Stimulated activated CD4-positive, alpha-beta T cell treated with anti-CD3 and anti-CD28 coated beads, Interleukin-1b, Interleukin-23, amount 100 ng/mL, for 24 hours (primary cell): ENCODE measurements around the gene FRMD4A.
"Not testable (repeated sequence)": the region's sequence is repeated elsewhere in the genome, so short reads cannot be mapped to it uniquely, and the experiment has no call there.

ENCODE experiments used
- DNase-seq, 4 experiments: peaks; one replicate each; pipeline ENCODE4 v3.0.0-alpha.2; 2020; ENCODE audit warnings: low read depth in 4 of 4, low spot score in 1 of 4

Gene FRMD4A

GRCh38 chr10:13828284-13828683 lies 502.4 kb downstream of the FRMD4A start:
- not testable (repeated sequence) for DNase-seq

- no peak for DNase-seq
Measured at GRCh38 chr10:13827076-13827797, 503.5 kb downstream of the FRMD4A start.

- no peak for DNase-seq
Measured at GRCh38 chr10:13823709-13824405, 506.9 kb downstream of the FRMD4A start.

DNA sequence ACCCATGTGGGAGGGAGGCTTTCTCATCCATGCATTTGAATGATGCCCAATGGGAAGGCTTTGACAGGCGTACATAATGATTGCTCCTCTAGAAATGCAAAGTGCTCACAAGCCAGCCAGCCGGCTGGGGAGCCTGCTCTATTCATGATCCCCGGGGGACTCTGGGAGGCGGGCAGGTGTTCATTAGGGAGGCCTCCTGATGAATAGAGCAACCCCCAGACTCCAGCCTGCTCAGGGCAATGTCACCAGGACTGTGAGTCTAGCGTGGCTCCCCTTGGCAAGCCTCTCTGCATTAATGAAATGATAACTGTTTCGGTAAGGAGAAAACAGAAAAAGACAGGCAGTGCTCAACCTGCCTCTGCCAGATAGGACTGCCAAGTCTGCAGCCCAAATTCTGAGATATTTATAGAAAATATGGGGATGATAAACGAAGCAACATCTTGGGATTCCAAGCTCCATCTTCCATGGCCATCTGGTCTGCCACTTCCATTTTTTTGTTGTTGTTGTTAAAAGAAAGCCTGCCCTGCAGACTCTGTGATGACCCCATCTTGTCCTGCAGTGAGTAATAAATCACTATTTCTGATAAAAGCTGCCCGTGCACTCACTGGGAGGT lies 507.5 kb downstream of the FRMD4A start:
- DNase-seq: no peak

GRCh38 chr10:13822490-13822889 lies 508.2 kb downstream of the FRMD4A start:
- DNase-seq: no peak

- no peak for DNase-seq
Measured at GRCh38 chr10:13820964-13821337, 509.8 kb downstream of the FRMD4A start.

- DNase-seq: no peak
Measured at GRCh38 chr10:13820119-13820963, 510.4 kb downstream of the FRMD4A start.

DNA sequence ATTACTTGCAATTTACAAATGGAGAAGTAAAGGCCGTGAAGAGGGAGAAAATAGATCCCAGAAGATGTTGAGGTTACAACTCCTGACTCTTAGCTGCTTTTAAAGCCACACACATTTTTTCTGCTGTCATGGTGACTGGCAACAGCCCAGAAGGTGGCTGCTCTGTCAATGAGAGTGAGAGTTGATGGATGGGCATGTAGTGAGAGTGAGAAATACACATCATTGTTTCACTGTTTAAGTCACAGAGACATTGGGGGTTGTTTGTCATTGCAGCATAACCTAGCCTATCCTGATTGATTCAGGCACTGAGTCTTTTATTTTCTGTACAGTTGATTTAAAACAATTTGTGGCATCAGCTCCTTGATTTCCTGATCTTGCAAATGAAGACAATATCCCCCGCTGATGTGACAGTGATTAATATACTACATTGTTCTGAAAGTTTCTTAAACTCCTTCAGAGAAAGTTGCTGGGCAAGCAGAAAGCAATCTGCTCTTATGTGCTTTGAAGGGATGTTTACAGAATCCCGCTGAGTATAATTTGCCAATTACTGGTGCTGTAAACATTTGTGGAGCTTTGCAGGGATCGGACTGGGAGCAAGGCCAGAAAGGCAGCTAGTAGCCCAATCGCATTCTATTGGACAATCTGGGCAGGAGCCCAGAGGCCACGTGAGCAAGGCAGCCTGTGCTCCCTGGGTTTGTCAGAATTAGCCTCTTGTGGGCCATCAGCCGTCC lies 514.4 kb downstream of the FRMD4A start:
- no peak for DNase-seq

GRCh38 chr10:13815756-13816155 lies 515.0 kb downstream of the FRMD4A start:
- no peak for DNase-seq

- no peak for DNase-seq
Measured at GRCh38 chr10:13813550-13813949, 517.2 kb downstream of the FRMD4A start.

- DNase-seq: no peak
Measured at GRCh38 chr10:13812804-13813203, 517.9 kb downstream of the FRMD4A start.

DNA sequence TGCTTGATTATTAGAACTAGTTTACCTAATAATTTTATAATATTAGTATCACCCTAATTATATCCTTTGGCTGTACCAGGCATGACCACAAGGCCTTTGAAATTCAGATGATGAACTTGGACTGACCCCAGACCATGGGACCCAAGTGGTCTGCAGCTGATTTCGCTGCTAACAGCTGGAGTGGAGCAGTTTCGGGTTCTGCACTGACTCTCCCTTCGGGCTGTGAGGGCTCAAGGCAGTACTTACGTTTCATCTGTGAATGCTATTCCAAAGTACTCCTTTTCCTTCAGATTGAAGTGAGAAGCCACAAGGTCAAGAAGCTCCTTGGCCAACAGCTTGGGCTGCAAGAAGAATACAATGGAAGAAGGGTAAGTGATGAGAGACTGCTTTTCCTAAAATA lies 520.2 kb downstream of the FRMD4A start:
- no peak for DNase-seq

DNA sequence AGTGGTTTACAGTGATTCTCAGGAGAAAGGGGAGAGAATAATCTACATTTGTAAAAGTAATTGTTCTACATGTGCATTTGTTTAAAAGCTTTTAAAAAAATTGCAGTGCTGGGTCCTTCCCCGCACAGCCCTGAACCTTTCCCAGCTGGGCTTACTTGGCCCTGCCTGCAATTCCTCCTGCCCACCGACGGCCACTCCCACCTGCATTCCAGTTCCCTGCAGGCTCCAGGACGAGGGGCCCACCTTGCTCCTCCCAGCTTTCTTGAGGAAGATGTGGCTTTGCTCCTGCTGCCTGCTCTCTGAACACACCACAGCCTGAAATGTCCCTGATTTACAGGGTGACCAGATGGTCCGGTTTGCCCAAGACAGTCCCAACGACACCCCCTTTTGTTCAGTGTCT lies 521.3 kb downstream of the FRMD4A start:
- DNase-seq: no peak

DNA sequence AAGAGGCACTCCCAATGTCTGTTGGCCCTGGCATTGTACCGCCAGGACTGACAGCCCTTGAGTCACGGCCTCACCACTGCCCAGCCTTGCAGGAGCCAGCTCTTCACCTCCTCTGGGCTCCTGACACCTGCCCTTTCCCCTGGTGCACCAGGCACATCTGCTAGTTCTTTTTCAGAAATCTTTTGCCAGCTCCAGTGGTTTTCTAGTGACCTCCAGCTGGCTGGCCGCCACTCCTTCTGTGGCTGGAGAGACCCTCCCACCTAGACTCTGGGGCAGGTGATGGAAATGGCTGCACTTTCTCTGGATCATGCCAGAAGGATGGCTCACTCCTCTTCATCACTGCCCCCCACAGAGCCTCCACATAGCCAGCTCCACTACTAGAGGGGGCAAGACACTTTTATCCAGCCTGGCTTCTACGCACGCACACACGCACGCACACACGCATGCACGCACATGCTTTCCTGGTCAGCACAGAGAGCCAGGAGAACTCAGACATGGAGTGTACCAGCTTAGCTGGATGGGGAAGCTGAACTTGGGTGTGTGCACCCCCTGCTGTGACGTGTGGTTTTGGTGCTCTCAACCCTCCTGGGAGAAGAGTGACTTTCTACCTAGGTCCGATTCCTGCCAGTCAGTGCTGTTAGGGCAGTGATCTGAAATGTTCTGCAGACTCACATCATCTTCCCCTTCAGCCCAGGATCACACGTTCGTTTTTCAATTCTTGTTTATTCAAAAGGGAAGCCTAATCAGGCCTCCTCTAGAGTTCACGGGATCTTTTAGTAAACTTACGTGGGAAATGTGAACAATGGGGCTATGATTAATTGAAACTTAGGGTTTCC lies 522.0 kb downstream of the FRMD4A start:
- no peak for DNase-seq

- no peak for DNase-seq
Measured at GRCh38 chr10:13806419-13806818, 524.3 kb downstream of the FRMD4A start.

- no peak for DNase-seq
Measured at GRCh38 chr10:13803566-13804554, 526.9 kb downstream of the FRMD4A start.

GRCh38 chr10:13801907-13802288 lies 528.8 kb downstream of the FRMD4A start:
- DNase-seq: no peak

- no peak for DNase-seq
Measured at GRCh38 chr10:13801156-13801906, 529.4 kb downstream of the FRMD4A start.
